MV-4-11 (cell line): ENCODE results near the gene GPHA2.
"Not testable (repeated sequence)": the region's sequence is repeated elsewhere in the genome, so short reads cannot be mapped to it uniquely, and the experiment has no call there.

Experiments
- DNase-seq: peaks from one replicate; lab custom pipeline; 2025; lab: John Stamatoyannopoulos, UW

Gene GPHA2, protein sequence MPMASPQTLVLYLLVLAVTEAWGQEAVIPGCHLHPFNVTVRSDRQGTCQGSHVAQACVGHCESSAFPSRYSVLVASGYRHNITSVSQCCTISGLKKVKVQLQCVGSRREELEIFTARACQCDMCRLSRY

GRCh38 chr11:64935359-64936081 is at the start of gene GPHA2:
TSS of gene GPHA2 (minus strand) at chr11:64935893. CDS start at chr11:64935460, 433 bp downstream.
- DNase-seq, result no peak

DNA sequence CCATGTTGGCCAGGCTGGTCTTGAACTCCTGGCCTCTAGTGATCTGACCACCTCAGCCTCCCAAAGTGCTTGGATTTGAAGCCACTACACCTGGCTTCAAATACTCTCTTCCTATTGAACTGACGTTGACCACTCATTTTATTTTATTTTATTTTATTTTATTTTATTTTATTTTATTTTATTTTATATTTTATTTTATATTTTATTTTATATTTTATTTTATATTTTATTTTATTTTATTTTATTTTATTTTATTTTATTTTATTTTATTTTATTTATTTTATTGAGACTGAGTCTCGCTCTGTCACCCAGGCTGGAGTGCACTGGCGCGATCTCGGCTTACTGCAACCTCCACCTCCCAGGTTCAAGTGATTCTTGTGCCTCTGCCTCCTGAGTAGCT is 47.6 kb upstream of the GPHA2 start:
- not testable (repeated sequence) for DNase-seq

- DNase-seq, result no peak
These were observed 41.0 kb upstream of the GPHA2 start for GRCh38 chr11:64976651-64977050.

- DNase-seq, result no peak
These were observed 38.4 kb upstream of the GPHA2 start for GRCh38 chr11:64974124-64974523.

DNA sequence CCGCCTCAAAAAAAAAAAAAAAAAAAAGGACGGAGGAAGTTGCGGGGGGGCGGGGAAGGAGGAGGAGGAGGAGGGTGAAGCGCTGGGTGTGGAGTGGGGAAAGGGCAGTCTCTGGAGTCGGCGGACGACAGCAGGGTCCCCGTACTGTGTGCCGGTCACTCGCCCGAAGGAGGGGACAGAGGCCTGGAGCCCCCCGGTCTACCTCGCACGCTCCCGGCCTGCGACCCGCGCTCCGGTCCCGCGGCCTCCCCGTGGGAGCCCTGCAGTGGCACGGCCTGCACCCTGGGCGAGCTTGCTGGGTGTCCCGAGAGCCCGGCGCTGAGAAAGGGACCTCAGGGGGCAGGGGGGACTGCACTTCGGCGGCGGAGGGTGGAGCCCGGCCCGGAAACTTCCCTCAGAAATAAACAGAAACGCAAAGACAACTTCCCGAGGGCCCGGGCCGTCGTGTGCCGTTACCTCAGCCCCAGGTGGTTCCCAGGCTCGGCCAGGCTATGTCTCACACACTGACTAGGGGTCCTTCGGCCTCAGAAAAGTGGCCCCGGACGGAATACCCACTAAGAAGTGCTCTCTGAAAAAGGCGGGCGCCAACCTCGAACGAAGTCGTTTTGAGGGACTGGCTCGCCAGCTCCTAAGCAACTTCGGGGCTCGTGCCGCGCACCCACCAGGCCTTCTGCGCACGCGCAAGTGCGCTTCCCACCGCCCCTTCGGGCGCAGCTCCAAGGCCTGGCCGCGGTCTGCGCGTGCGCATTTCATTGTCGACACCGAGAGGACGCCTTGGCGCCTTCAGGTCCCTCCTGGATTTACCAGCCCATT is 35.9 kb upstream of the GPHA2 start, which contains the start of gene MAJIN:
Gene MAJIN, minus strand, starts transcription at position 688 of the 813 bp plus-strand sequence. CDS start 12,703 bp downstream, outside the sequence.
- DNase-seq, result peak; percentile 53

DNA sequence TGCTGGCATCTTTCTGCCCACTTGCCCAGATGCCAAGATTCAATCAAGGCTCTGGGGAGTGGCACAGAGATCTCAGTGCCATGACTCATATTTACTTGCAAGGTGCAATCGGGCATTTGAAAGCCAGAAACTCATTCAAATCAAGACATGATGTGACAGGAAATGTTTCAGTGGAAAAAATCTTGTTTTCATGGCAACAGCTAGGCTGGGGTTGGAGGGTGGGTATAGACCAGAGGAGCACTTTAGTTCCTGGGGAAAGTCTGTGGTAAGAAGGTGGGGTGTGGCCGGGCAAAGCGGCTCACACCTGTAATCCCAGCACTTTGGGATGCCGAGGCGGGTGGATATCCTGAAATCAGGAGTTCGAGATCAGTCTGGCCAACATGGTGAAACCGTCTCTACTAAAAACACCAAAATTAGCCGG is 35.0 kb upstream of the GPHA2 start:
- DNase-seq, result no peak

DNA sequence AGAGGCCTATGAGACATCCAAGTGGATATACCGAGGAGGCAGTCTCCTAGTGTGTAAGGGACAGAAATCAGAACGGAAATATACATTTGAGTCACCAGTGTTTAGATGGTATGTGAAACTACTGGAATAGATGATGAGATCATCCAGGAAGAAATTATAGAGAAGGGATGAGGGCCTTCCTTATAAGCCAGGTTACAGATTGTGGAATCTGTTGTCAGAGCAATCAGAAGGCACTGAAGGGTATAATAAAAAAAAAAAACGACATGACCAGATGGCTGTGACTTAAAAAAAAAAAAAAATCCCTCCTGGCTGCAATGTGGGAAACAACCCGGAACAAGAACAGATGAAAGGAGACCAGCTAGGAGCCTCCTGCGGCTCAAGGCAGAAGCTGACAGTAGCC is 33.5 kb upstream of the GPHA2 start:
- peak; percentile 25 for DNase-seq

- DNase-seq, result no peak
These were observed 31.7 kb upstream of the GPHA2 start for GRCh38 chr11:64967375-64967774.

GRCh38 chr11:64963072-64963631 is 27.5 kb upstream of the GPHA2 start:
- no peak for DNase-seq

- DNase-seq, result no peak
These were observed 25.0 kb upstream of the GPHA2 start for GRCh38 chr11:64960719-64961118.

- DNase-seq, result no peak
These were observed 23.8 kb upstream of the GPHA2 start for GRCh38 chr11:64959498-64959897.

DNA sequence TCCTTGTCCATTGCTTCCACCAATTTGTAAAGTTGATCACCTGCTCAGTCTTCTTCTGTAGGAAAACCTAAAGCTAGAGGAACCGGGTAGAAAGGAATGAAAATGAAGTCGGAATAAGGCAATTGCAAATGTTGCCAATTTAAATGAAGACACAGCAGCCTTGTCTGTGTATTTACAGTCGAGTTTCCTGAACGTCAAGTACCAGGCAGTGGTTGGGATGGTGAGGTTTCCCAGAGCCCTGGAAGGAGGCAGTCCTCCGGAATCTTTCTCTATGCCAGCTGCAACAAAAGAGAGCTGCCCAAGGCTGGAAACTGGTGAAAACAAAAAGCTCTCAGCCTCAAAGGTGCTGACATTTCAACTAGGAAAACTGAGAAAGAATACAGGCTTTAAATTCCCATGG is 18.5 kb upstream of the GPHA2 start:
- DNase-seq, result no peak

GRCh38 chr11:64951529-64951928 is 15.8 kb upstream of the GPHA2 start:
- no peak for DNase-seq

DNA sequence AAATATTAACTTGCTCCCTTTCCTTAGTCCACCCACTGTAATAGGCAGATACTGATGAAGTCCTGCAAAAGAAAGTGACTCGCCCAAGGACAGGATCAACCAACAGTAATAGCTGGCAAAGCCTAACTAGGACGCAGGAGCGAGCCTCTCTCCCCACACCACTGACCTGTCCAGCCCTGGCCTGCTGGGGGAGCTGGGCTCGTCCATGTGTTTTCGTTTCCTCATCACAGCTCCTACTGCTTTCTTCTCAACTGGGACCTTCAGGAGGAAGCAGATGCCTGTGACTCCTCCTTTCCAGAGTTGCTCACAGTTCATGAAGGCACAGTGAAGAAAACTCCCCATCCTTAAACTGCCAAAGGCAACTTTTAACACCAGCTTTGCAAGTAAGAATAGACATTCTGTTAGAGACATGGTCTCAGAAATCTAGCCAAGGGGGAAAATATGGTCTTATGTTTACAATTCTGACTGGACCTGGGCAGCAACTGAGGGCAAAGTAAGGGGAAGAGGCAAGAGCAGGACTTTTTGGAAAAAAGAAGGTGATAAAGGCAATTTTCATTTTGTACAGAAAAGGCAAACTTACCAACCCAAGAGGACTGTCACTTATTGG is 11.6 kb upstream of the GPHA2 start:
- peak; percentile 3 for DNase-seq

DNA sequence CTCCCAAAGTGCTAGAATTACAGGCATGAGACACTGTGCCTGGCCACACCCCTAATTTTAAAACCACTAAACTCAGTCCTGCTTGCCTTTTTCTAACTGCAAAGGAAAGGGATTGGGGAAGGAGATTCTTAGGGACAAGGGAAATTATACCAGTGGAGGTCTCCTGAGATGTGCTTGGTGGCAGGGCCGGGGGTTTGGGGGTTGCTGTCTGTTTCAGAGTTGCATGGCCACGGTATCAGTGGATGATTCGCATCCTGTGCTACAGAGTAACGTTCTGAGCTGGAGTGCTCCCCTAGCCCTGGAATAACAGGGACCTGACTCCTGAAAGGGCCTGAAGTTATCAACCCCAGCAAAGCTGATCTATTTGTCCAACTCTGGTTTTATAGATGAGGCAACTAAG is 846 bp upstream of the GPHA2 start:
- no peak for DNase-seq

DNA sequence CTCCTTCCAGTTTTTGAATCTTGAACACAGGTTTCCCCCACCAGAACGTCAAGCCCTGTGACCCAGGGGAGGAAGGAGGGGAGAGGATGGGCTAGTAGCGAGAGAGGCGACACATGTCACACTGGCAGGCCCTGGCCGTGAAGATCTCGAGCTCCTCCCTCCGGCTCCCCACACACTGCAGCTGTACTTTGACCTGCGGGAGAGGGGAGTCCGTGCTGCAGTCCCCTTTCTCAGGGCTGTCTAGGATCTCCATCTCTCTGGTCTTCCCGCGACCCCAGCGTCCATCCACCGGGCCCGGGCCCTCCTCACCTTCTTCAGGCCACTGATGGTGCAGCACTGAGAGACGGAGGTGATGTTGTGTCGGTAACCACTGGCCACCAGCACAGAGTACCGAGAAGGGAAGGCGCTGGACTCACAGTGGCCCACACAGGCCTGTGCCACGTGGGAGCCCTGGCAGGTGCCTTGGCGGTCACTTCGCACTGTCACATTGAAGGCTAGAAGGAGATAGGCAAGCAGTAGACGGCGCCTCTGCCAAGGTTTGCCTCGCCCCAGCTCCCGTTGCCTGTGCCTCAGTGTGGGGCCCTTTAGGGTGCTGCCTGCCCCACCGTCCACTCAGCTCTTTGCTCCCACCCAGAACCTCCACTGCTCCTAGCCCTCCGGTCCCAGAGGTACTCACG is 873 bp downstream of the GPHA2 start:
- no peak for DNase-seq

GRCh38 chr11:64933935-64934681 is 1.6 kb downstream of the GPHA2 start:
- DNase-seq, result no peak

GRCh38 chr11:64933213-64933934 is 2.3 kb downstream of the GPHA2 start:
- no peak for DNase-seq

GRCh38 chr11:64932324-64932723 is 3.4 kb downstream of the GPHA2 start:
- DNase-seq, result no peak

DNA sequence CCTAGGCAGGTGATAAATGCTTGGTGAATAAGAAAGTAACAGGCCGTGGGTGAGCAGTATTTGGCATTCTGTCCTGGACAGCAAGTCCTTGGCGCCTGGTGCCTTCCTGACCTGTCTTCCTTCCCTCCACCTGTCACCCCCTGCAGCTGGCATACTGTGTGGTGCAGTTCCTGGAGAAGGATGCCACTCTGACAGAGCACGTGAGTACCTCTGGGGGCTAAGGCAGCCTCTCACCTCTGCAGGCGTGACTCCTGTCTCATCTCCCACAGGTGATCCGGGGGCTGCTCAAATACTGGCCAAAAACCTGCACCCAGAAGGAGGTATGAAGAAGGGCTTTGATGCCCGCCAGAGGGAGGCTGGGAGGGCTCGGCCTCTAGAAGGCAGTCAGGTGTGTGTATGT is 4.4 kb downstream of the GPHA2 start:
- no peak for DNase-seq
